SK-N-SH treated with all-trans-retinoic acid at 6 μM for 48 hours (cell line): Measurements from ENCODE around the gene NKX1-1.

Experiments
- ATAC-seq: fragments of 200-7000 bp; cut with Tn5 transposase; 3 replicates; pipeline ENCODE4 v1.9.1; 2020; ENCODE audit warnings: mild to moderate bottlenecking, moderate library complexity
- ARNTL ChIP-seq: fragments of 450-650 bp; formaldehyde crosslinking; IDR thresholded peaks from 2 replicates; pipeline ENCODE4 v1.5.0; 2020; ENCODE audit warnings: low read depth, mild to moderate bottlenecking, moderate library complexity, borderline replicate concordance
- BACH2 ChIP-seq: fragments of 250-450 bp; sonication (Bioruptor Pico); IDR thresholded peaks from 2 replicates; pipeline ENCODE4 v1.9.0; 2021; ENCODE audit warnings: mild to moderate bottlenecking, borderline replicate concordance
- CREB5 ChIP-seq: fragments of 250-450 bp; sonication (Bioruptor Pico); IDR thresholded peaks from 2 replicates; pipeline ENCODE4 v1.5.1; 2020; ENCODE audit warnings: low read depth, mild to moderate bottlenecking, moderate library complexity
- CSDC2 ChIP-seq: fragments of 250-450 bp; sonication (Bioruptor Pico); IDR thresholded peaks from 2 replicates; pipeline ENCODE4 v1.5.0; 2020; ENCODE audit warnings: mild to moderate bottlenecking, moderate library complexity
- CSRNP3 ChIP-seq: fragments of 250-450 bp; sonication (Bioruptor Pico); IDR thresholded peaks from 2 replicates; pipeline ENCODE4 v1.5.1; 2021; ENCODE audit warnings: mild to moderate bottlenecking, moderate library complexity
- ESRRG ChIP-seq: fragments of 250-450 bp; sonication (Bioruptor Pico); IDR thresholded peaks from 2 replicates; pipeline ENCODE4 v1.6.1; 2021; ENCODE audit warnings: mild to moderate bottlenecking
- GLIS3 ChIP-seq: fragments of 250-450 bp; sonication (Bioruptor Pico); IDR thresholded peaks from 2 replicates; pipeline ENCODE4 v1.5.0; 2020; ENCODE audit warnings: mild to moderate bottlenecking, moderate library complexity
- ISL1 ChIP-seq: fragments of 250-450 bp; sonication (Bioruptor Pico); IDR thresholded peaks from 2 replicates; pipeline ENCODE4 v2.1.2; 2022; ENCODE audit warnings: mild to moderate bottlenecking, moderate library complexity
- OSR1 ChIP-seq: fragments of 250-450 bp; sonication (Bioruptor Pico); IDR thresholded peaks from 2 replicates; pipeline ENCODE4 v1.8.0; 2022; ENCODE audit warnings: moderate library complexity, mild to moderate bottlenecking, inconsistent platforms
- PATZ1 ChIP-seq: fragments of 250-450 bp; sonication (Bioruptor Pico); IDR thresholded peaks from 2 replicates; pipeline ENCODE4 v1.8.0; 2020; ENCODE audit warnings: mild to moderate bottlenecking, moderate library complexity, borderline replicate concordance
- POU6F1 ChIP-seq: fragments of 250-450 bp; sonication (Bioruptor Pico); IDR thresholded peaks from 2 replicates; pipeline ENCODE4 v1.8.0; 2021; ENCODE audit warnings: low read depth, mild to moderate bottlenecking, moderate library complexity, borderline replicate concordance
- PPARA ChIP-seq: fragments of 250-450 bp; sonication (Bioruptor Pico); IDR thresholded peaks from 2 replicates; pipeline ENCODE4 v1.5.0; 2020; ENCODE audit warnings: mild to moderate bottlenecking, borderline replicate concordance
- RARB ChIP-seq: fragments of 250-450 bp; sonication (Bioruptor Pico); IDR thresholded peaks from 2 replicates; pipeline ENCODE4 v1.8.0; 2021; ENCODE audit warnings: mild to moderate bottlenecking, moderate library complexity
- SNAI2 ChIP-seq: fragments of 250-450 bp; sonication (Bioruptor Pico); IDR thresholded peaks from 2 replicates; pipeline ENCODE4 v1.5.0; 2020; ENCODE audit warnings: mild to moderate bottlenecking, moderate library complexity
- TCF4 ChIP-seq: fragments of 250-450 bp; sonication (Bioruptor Pico); IDR thresholded peaks from 2 replicates; pipeline ENCODE4 v1.8.0; 2021; ENCODE audit warnings: mild to moderate bottlenecking, moderate library complexity, borderline replicate concordance
- TOX ChIP-seq: fragments of 250-450 bp; sonication (Bioruptor Pico); IDR thresholded peaks from 2 replicates; pipeline ENCODE4 v1.8.0; 2021; ENCODE audit warnings: mild to moderate bottlenecking, moderate library complexity, borderline replicate concordance
- TSHZ2 ChIP-seq: fragments of 250-450 bp; sonication (Bioruptor Pico); IDR thresholded peaks from 2 replicates; pipeline ENCODE4 v1.5.0; 2020; ENCODE audit warnings: mild to moderate bottlenecking, moderate library complexity
- ZC3H10 ChIP-seq: fragments of 250-450 bp; sonication (Bioruptor Pico); IDR thresholded peaks from 2 replicates; pipeline ENCODE4 v1.5.1; 2021; ENCODE audit warnings: mild to moderate bottlenecking, moderate library complexity
- ZFP3 ChIP-seq: fragments of 250-450 bp; sonication (Bioruptor Pico); IDR thresholded peaks from 2 replicates; pipeline ENCODE4 v1.5.0; 2020; ENCODE audit warnings: mild to moderate bottlenecking, moderate library complexity
- ZFP30 ChIP-seq: fragments of 450-650 bp; formaldehyde crosslinking; IDR thresholded peaks from 2 replicates; pipeline ENCODE4 v1.5.0; 2022; ENCODE audit warnings: mild to moderate bottlenecking, moderate library complexity
- ZNF565 ChIP-seq: fragments of 450-650 bp; formaldehyde crosslinking; conservative IDR thresholded peaks from 2 replicates; pipeline ENCODE4 v1.5.0; 2020; ENCODE audit warnings: low read depth, mild to moderate bottlenecking, moderate library complexity
- ZNF70 ChIP-seq: fragments of 450-650 bp; formaldehyde crosslinking; IDR thresholded peaks from 2 replicates; pipeline ENCODE4 v1.5.0; 2020; ENCODE audit warnings: mild to moderate bottlenecking, moderate library complexity
- ZNF8 ChIP-seq: fragments of 450-650 bp; formaldehyde crosslinking; IDR thresholded peaks from 2 replicates; pipeline ENCODE4 v1.5.0; 2020; ENCODE audit warnings: mild to moderate bottlenecking, moderate library complexity

Gene NKX1-1

GRCh38 chr4:1364217-1364616 is 42.0 kb downstream of the NKX1-1 start:
- ATAC-seq = no peak
- TF ChIP-seq PPARA (CRISPR knock-in tag) (no peak), SNAI2 (CRISPR knock-in tag) (no peak), ARNTL (no peak), ZNF70 (CRISPR knock-in tag) (no peak), ZFP30 (no peak), POU6F1 (no peak), ZNF565 (no peak), CREB5 (no peak), TCF4 (CRISPR knock-in tag) (no peak), ISL1 (no peak), OSR1 (CRISPR knock-in tag) (no peak), ZFP3 (CRISPR knock-in tag) (no peak)

GRCh38 chr4:1363513-1363912 is 42.7 kb downstream of the NKX1-1 start:
- no peak for TF ChIP-seq CSDC2 (CRISPR knock-in tag)
- TF ChIP-seq TOX (CRISPR knock-in tag) = no peak
- TF ChIP-seq PPARA (CRISPR knock-in tag) = no peak
- TF ChIP-seq TSHZ2 (CRISPR knock-in tag) = no peak
- no peak for TF ChIP-seq ZFP3 (CRISPR knock-in tag)
- no peak for TF ChIP-seq TCF4 (CRISPR knock-in tag)
- no peak for TF ChIP-seq ZFP30
- ATAC-seq = no peak

- TF ChIP-seq ZNF70 (CRISPR knock-in tag) (no peak), BACH2 (CRISPR knock-in tag) (no peak), RARB (CRISPR knock-in tag) (no peak), PATZ1 (CRISPR knock-in tag) (no peak), TOX (CRISPR knock-in tag) (no peak), PPARA (CRISPR knock-in tag) (no peak), ZC3H10 (no peak), ZNF565 (no peak), OSR1 (CRISPR knock-in tag) (no peak), CSDC2 (CRISPR knock-in tag) (no peak), ZNF8 (no peak), POU6F1 (no peak), GLIS3 (CRISPR knock-in tag) (no peak), CSRNP3 (CRISPR knock-in tag) (no peak), ESRRG (CRISPR knock-in tag) (no peak)
- ATAC-seq = no peak
Observed at GRCh38 chr4:1362521-1362920, 43.7 kb downstream of the NKX1-1 start.
